ENCODE results near the gene CLCF1.

The CLCF1 gene

DNA sequence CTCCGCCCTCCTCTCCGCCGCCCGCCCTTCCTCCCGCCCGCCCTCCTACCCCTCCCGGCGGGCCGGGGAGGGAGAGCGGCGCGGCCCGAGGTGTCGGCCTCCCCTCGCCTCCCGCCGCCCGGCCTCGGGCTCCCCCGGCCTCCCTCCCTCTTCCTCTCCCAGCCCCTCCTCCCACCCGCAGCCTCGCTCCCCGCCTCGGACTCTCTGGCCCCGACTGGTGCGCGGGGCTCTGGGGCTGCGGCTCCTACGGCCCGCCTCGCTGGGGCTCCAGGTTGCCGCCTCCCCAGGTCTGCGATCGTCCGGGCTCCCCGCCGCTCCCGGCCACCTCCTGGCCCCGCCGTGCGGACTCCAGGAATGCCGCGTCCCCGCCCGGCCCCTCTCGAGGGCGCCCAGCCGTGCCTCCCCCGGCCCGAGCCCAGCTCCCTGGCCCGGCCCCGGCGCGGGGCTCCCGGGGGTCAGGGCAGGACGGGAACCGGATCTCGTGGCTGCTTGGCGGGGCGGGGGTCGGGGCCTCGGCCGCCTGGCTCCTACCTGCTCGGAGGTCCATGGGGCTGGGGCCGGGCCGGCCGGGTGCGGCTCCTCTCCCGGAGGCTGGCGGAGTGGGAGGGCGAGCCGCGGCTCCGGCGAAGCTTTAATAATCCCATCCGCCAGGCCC lies at the start of gene CLCF1:
Gene CLCF1 (minus strand): TSS at position 606 of the 655 bp plus-strand sequence. CDS start 59 bp downstream, at position 547.
- no peak for DNase-seq

DNA sequence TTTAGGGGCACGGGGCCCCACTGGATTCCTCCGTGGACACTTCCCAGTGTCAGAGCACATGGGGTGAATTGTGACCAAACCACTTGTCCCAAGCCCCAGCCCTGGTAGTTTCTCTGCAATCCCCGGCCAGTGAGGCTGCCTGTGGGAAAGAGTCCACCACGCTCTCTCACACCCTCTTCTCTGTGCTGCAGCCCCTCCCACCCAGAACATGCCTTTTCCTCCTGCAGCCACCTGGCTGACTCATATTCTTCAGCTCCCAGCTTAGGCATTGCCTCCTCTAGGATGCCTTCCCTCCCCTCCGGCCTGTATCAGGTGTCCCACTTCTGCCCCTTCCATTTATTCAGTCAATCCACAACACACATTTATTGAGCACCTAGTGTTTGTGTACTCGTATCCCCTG lies 49.5 kb upstream of the CLCF1 start:
- DNase-seq = no peak

DNA sequence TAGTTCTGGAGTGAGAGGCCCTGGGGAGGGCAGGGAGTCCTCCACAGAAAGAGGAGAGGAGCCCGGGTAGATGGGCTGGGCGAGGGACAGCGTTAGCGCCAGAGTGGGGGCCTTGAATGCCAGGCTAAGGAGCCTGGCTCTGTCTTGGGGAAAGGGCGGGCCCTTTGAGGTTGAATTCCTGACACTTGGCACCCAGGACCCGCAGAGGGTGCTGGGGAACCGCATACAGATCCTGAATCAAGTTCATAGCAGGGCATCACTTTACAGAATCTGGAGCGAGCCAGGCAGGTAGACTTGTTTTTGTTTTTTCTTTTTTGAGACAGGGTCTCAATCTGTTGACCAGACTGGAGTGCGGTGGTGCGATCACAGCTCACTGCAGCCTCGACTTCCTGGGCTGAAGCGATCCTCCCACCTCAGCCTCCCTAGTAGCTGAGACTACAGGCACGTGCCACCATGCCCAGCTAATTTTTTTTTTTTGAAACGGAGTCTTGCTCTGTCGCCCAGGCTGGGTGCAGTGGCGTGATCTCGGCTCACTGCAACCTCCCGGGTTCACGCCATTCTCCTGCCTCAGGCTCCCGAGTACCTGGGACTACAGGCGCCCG lies 48.1 kb upstream of the CLCF1 start:
- no peak for DNase-seq

DNA sequence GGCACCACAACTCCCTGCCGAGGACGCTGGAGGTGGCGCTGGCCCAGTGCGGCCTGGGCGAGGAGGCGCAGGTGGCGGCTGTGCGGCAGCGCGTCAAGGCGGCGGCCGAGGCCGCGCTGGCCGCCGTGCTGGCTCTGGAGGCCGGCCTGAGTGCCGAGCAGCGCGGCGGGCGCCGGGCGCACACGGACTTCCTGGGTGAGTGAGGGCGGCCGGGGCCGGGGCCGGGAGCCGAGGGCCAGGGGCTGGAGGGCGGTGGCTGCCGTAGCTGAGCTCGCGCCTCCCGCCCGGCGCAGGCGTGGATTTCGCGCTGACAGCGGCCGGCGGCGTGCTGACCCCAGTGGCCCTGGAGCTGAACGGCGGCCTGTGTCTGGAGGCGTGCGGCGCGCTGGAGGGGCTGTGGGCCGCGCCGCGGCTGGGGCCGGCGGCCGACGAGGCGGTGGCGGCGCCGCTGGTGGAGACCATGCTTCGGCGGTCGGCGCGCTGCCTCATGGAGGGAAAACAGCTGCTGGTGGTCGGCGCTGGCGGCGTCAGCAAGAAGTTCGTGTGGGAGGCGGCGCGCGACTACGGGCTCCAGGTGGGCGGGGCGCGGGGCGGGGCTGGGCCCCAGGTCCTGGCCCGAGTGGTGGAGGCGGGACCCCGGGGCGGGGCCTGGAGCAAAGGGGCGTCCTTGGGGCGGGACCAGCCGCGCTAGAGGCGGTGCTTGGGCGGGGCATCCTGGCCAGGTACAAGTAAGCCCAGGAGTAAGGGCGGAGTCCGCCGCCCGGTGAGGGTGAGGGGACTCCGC lies 47.4 kb upstream of the CLCF1 start:
- peak; percentile 76 for DNase-seq

DNA sequence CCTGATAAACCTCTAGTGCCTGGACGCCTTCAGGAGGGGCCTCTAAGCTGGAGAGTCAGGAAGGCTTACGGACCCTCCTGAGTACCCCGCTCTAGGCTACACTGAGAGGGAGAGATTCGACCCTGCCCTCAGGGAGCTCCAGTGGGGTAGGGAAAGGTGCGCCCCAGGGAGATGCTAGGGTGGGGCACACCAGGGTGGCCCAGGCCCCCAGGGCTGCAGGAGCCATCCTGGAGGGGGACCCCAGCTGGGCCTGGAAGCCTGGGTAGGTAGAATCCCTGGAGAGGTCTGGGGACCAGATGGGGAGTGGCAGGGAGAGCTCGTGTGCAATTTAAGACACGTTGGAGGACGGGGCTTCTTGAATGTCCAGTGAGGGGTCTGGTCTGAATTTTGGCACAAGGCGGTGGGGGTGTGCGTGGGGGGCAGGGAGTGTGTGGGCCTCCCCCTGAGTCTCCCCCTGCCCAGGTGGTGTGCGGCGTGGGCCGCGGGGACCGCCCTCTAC lies 46.8 kb upstream of the CLCF1 start:
- DNase-seq = no peak

DNA sequence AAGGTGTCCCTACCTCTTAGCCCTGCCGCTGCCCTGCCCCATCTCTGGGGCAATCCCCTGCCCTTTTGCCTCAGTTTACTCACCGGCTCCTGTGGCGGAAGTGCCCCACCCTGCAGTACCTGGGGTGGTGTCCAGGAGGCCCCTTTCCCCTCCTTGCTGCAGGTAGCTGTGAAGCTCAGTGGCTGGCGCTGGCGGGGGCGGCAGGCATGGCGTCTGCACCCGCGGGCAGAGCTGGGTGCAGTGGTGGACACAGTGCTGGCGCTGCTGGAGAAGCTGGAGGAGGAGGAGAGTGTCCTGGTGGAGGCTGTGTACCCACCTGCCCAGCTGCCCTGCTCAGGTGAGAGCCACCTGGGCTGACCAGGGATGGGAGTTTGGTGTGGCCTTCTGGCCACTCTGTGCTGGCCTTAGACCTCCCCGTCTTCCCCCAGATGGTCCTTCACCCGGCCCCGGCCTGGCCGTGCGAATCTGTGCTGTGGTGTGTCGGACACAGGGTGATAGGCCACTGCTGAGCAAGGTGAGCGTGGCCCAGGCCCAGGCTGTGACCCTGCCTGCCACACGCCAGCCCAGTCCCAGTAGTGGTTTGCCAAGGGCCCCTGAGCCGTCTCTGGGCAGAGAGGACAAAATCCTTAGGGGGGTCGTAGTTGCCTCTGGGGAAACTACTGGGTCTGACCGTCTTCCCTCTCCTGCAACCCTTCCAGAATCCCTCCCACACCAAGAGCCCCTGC lies 46.1 kb upstream of the CLCF1 start:
- DNase-seq = no peak

DNA sequence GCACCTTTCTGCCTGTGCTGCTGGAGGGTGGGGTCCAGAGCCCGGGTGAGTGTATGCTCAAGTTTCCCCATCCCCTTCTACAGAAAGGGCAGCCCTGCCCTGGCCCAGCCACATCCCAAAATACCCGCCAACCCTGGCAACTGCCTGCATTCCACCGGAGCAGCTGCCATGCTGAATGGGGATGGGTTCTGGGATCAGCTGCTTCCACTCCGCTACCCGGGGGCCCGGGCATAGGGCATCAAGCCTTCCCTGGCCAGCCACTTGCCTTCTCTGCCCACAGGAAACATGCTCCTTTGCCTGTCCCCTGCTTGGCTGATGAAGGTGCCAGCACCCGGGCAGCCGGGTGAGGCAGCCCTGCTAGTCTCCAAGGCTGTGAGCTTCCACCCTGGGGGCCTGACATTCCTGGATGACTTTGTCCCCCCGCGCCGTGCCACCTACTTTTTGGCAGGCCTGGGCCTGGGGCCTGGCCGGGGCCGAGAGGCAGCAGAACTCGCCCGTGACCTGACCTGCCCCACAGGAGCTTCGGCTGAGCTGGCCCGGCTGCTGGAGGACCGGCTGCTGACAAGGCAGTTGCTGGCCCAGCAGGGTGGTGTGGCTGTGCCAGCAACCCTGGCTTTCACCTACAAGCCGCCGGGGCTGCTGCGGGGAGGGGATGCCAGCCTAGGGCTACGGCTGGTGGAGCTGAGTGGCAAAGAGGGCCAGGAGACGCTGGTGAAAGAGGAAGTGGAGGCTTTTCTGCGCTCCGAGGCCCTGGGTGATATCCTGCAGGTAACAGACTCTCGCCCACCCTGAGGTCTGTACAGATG lies 45.3 kb upstream of the CLCF1 start:
- DNase-seq = peak; percentile 43

DNA sequence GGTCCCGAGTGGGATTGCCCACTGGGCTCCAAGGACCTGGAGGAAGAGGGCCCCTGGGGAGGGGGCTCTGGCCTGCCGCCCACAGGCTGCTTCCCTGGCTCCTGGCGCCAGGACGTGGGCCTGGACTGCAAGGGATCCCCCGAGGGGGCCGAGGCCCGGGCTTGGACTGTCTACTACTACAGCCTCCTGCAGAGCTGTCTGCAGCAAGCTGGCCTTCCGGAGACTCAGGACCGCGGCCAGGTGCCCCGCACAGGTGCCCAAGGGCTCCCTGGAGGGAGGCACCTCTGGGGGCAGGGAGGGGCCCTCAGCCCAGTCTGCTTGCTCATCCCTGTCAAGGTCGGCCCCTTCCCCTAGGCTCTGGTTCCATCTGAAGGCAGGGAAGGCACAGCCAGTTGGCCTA lies 44.0 kb upstream of the CLCF1 start:
- DNase-seq = no peak

DNA sequence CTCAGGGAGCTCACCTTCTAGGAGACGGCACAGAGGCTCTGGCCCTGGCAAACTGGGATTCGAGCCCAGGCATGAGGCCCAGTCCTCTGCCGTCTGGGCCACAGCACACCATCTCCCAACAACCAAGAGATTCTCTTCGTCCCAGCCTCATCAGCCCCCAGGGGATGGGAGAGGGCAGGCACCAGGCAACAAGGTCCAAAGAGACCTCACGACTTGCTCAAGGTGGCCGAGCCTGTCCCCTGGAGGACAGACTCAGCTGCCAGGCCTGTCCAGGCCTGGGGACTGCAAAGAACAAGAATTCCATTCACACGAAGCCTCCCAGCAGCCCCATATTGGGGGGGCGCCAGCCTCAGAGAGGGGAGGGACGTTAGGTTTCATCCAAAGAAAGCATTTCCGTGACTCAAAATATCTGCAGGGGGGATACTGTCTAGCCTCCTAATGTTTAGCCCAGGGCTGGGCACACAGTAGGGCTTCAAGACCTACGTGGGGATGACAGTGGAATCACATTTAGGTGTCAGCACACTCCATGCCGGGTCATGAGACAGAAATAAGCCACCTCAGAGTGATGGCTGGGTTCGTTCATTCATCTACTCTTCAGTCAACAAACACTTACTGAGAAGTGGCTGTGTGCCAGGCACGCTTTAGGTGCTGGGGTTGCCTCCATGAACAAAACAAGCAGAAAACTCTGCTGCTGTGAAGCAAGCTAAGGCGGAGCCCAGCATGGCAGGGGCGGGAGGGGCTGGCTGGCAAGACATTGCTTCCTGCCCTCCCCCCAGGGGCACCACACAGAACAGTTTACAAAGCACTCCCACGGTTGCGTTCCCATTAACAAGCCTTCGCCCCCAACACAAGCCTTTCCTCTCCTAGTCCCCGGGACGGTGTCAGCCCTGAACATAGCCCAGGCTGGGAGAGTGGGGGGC lies 43.3 kb upstream of the CLCF1 start:
- DNase-seq = peak; percentile 10

DNA sequence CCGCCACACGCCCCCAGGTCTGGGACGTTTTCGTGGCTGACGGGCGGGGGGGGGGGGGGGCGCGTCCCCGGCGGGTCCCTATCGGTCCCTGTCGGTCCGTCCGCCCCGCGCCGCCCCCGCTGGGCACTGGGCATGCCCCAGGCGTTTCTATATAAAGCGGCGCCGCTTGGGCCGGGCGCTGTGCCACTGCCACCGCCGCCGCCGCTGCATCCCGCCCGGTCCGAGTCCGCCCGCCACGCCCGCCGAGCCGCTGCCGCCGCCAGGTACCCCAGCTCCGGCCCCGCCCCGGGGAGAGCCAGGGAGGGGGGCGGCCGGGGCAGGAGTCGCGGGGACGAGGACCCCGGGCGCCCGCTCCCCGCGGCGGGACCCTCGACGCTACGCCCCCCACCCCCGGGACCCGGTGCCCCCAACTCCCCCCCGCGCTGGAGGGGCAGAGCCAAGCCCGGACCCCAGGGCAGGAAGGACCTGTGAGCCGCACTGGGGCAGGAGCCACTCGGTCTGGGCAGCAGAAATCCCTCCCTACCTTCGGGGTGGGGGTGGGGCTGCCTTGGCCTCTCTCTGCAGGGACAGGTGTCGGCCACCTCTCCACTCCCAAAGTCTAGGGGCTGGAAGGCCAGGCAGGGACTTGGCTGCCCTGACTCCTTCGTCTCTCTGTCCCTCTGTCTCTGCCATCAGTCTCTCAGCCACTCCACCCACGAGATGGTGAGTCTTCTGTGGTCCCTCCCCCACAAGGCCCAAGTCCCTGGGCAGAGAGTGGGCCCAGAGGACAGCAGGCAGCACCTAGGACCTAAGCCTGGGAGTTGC lies 42.3 kb upstream of the CLCF1 start, which contains the start of gene CARNS1:
Gene CARNS1 (plus strand): TSS at position 178 of the 804 bp plus-strand sequence. CDS start 522 bp downstream, at position 700.
- DNase-seq = no peak

DNA sequence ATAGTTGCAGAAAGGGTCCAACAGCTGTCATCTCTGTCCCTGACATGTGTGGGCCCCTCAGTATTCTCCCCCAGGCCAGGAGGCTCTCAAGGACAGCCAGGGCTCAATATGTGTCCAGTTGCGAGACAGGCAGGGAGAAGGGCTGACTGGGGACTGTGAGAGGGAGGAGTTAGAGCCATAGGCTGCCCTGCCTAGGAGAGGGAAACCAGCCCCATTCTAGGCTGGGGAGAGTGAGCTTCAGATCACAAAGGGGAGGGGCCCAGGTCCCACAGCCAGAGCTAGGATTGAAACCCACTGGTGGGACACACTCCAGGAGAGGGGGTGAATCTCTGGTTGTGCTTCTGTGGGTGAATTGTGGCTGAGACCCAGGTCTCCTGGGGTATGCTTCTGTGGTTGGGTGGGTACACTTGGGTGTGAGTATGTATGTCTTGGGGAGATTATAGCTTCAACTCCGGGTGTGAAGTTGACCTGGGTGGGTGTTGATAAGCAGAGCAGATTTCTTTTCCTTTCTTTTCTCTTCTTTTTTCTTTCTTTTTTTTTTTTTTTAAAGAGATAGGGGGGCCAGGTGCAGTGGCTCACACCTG lies 40.0 kb upstream of the CLCF1 start:
- no peak for DNase-seq

DNA sequence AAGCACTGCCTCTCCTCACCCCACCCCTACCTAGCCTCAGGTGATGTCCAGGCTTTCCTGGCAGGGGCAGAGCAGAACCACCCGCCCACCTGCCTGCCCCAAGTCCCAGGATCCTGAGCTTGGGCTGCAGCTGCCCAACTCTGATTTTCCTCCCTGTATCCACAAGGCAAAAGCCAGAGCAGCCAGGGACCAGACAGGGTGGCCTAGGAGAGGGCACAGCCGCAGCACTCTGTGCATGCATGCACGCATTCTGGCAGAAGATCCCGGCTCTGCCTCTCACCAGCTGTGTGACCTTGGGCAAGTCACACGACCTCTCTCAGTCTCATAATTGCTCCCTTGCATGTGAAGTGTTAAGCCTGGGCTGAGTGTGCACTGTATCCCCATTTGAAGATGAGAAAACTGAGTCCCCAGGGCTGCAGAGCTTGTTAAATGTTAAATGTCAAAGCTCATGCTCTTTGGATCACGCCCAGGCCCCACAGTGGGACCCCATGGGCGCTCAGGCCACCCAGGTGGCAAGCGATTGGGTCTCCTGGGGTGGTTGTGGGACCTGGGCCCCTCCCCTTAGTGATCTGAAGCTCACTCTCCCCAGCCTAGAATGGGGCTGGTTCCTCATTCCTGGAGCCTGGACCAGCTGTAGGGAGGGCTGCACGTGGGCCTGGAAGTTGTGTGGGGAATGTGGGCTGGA lies 39.2 kb upstream of the CLCF1 start:
- DNase-seq = no peak

DNA sequence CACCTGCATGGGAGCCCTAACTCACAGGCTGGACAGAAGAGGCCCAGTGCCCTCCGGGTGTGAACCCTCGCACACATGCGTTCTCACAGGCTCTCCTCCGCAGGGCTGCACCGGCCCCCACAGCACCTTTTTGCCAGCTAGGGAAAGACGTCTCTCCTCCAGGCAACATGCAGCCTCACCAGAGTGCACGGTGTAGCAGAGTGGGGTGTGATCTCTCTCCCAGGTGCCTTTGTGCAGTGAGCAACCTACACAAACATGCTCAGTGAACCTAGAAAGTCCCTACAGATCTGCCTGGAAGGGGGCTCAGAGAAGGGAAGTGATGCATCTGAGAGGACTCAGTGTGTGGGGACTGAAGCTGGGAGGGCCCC lies 38.4 kb upstream of the CLCF1 start:
- no peak for DNase-seq

DNA sequence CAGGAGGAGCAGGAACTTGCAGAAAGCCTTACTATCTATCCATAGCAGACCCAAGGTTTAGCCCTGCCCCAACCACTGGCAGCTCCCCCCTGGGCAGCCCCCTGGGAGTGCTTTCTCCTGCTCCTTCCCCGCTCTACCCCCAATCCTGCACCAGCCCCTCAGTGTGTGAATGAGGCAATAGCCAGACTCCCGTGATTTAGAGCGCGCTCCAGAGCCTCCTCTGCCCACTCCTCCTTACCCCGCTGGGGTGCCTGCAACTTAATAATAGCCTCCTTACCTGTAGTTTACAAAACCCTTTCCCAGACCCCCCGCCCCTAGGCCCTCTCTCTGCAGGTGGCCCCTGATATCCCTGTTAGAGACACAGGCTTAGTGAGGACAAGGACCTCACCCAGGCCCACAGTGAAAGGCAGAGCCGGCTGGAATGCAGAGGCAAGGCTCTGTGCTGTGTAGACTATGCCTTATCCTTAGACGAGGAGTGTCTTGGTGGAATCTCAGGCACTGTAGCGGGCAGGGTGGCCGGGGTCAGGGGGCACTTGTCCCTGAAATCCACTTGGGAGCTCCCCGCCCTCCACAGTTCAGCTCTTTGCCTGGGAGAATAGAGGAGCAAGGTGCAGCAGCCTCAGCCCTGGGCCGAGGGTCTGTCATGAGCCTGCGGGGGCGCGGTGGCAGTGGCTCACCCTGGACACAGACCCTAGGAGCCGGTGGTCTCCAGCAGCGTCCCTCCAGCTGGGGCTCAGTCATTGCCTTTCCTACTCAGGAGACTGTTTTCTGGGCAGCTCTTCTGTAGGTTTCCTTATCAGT lies 37.8 kb upstream of the CLCF1 start:
- no peak for DNase-seq

DNA sequence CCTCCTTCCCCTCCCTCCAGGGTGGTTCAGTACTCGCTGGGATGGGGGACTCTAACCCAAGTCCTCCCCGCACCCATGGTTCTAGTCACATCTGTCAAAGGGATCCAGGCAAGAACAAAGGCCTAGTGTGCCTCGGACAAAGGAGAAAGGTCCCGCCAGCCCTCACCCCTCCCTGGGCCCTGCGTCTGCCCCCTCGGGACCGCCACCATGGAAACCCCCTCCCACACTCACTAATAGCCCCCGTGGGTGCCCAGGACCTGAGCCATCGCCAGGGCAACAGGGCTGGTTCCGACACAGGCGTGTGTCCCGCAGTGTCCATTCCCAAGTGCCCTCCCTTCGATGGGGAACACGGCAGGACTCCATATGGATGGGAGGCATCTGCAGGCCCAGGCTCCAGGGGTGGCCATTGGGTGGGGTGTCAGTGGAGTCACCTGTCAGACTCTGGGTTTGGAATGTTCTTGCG lies 37.0 kb upstream of the CLCF1 start:
- no peak for DNase-seq

DNA sequence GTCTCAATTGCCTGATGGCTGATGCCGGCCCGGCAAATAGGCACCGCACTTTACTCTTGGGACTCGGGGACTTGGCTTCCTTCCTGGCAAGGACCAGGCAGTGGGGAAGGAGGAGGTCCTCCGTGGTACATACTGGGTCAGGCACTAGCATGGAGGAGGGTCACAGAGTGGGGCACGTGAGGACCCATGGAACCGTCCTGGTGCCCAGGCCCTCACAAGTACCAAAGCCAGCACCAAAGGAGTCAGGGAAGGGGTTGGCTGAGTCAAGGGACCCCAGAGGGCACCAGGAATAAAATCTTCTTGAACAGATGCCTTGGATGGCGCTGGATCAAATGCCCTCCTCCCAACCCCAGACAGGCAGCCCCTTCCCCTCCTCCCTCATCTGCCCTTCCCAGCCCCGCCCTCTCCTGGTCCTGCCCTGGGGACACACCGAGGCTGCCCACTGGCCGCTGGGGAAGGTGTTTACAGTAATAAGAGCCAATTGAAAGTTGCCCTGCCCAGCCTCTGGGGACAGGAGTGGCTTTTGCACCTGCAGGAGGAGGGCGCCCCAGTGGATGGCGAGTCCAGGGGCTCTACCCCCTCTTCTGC lies 36.5 kb upstream of the CLCF1 start:
- DNase-seq = no peak

DNA sequence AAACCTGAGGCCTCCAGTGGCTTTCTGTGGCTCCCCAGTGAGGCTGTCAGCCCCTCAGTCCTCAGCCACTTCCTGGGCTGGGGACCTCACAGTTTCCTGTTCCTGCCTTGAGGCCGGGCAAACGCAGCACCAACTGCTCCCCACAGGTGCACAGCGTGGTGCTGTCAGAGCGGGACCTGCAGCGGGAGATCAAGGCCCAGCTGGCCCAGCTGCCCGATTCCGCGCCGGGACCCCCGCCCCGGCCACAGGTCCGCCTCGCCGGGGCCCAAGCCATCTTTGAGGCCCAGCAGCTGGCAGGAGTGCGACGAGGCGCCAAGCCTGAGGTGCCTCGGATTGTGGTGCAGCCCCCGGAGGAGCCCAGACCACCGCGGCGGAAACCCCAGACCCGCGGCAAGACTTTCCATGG lies 35.9 kb upstream of the CLCF1 start:
- no peak for DNase-seq

Data from DMS79 treated with DMSO at 0.1 percent for 48 hours (cell line).